Measurements from ENCODE around the gene DCST2. TPM values are rescaled to one million over a fixed set of nuclear protein-coding genes. Genes with fewer than 3 reads are reported as not detected.

Gene DCST2
- polyA plus RNA-seq, 1 of the 3 experiments (the other 2 are of a cell fraction), result 0.76 TPM

GRCh38 chr1:155039308-155039669 lies 5.7 kb upstream of the DCST2 start:
- Histone ChIP-seq H3F3A (replicated peaks; ENCODE audit: insufficient read depth) (no peaks in the 10 kb centered on the region), H3K9me3 (no peaks in the 10 kb centered on the region), H3K36me3 (replicated peaks in 1 of 2; ENCODE audit: control insufficient read depth in 1 of 2, insufficient read depth in 2 of 2, low read length in 1 of 2) (no peaks in the 10 kb centered on the region), H2AFZ (ENCODE audit: low read depth) (no peak overlapping the region), H3K27me3 (ENCODE audit: insufficient read depth) (no peaks in the 10 kb centered on the region), H3K27ac (ENCODE audit: low read depth in 2 of 2, low read length in 1 of 2) (no peak overlapping the region), H4K20me1 (ENCODE audit: insufficient read depth) (no peaks in the 10 kb centered on the region), H3K9me2 (no peaks in the 10 kb centered on the region), H3K79me2 (ENCODE audit: insufficient read depth) (no peaks in the 10 kb centered on the region), H3K4me2 (no peak overlapping the region), H3K9ac (no peak overlapping the region), H3K4me3 (ENCODE audit: low read depth in 2 of 2, low read length in 1 of 2) (no peak overlapping the region), H3K4me1 (ENCODE audit: control insufficient read depth in 1 of 2, insufficient read depth in 2 of 2, low read depth in 1 of 2, low read length in 1 of 2) (no peaks in the 10 kb centered on the region)
- DNase-seq, result no peak
- POLR2A ChIA-PET, result no interaction called here
- TF ChIP-seq, protein P1, sequence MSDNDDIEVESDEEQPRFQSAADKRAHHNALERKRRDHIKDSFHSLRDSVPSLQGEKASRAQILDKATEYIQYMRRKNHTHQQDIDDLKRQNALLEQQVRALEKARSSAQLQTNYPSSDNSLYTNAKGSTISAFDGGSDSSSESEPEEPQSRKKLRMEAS (IDR thresholded peaks at IDR 0.05; ENCODE audit: low read depth), result no peak
- TF ChIP-seq FOXM1 (IDR thresholded peaks at IDR 0.05; ENCODE audit: low read depth) (no peak), FOSL2 (IDR thresholded peaks at IDR 0.05; ENCODE audit: borderline replicate concordance, low read depth) (no peak), SIN3A (IDR thresholded peaks at IDR 0.05; ENCODE audit: borderline replicate concordance, low read depth, low read length) (no peak), POLR2AphosphoS5 (IDR thresholded peaks at IDR 0.05; ENCODE audit: low read depth, low read length) (no peak), YY1 (IDR thresholded peaks at IDR 0.05; ENCODE audit: low read depth) (no peak)
- 83% methylated on average over 3 of the region's 4 CpGs for WGBS (ENCODE audit: low lambda C conversion rate)
- CTCF ChIA-PET, result interaction anchor here (1.1 to 26.0 kb wide), 5 partner anchors 12 to 369 kb away, joined by 4 to 573 read pairs (median 5); partner anchors contain the start of genes ADAM15, EFNA3, EFNA4 and ZBTB7B

- H3K36me3 ChIP-seq (replicated peaks in 1 of 2; ENCODE audit: control insufficient read depth in 1 of 2, insufficient read depth in 2 of 2, low read length in 1 of 2), result no peaks in the 10 kb centered on the region
- H2AFZ ChIP-seq (ENCODE audit: low read depth), result no peak overlapping the region
- no peaks in the 10 kb centered on the region for H3K4me1 ChIP-seq (ENCODE audit: control insufficient read depth in 1 of 2, insufficient read depth in 2 of 2, low read depth in 1 of 2, low read length in 1 of 2)
- H3K27me3 ChIP-seq (ENCODE audit: insufficient read depth), result no peaks in the 10 kb centered on the region
- 70% methylated on average over 8 of the region's 8 CpGs for WGBS (ENCODE audit: low lambda C conversion rate)
- H3K4me2 ChIP-seq, result no peak overlapping the region
- TF ChIP-seq GABPA (IDR thresholded peaks at IDR 0.05; ENCODE audit: low read depth), result no peak
- no peak for TF ChIP-seq TEAD4 (IDR thresholded peaks at IDR 0.05; ENCODE audit: borderline replicate concordance, insufficient read depth)
- no peak for TF ChIP-seq FOXM1 (IDR thresholded peaks at IDR 0.05; ENCODE audit: low read depth)
- no peak for TF ChIP-seq RCOR1 (IDR thresholded peaks at IDR 0.05; ENCODE audit: low read length)
- TF ChIP-seq, protein P1 (IDR thresholded peaks at IDR 0.05; ENCODE audit: low read depth), result no peak
- no peak for TF ChIP-seq FOXJ3 (CRISPR knock-in tag; IDR thresholded peaks at IDR 0.05)
- no peak for TF ChIP-seq ELF1 (IDR thresholded peaks at IDR 0.05)
- TF ChIP-seq EP300 (IDR thresholded peaks at IDR 0.05; ENCODE audit: borderline replicate concordance in 1 of 2, low read depth in 1 of 2, low read length in 1 of 2), result no peak
- TF ChIP-seq IRF3 (IDR thresholded peaks at IDR 0.05; ENCODE audit: low read depth, low read length), result no peak
- no peaks in the 10 kb centered on the region for H3K79me2 ChIP-seq (ENCODE audit: insufficient read depth)
- no peaks in the 10 kb centered on the region for H3F3A ChIP-seq (replicated peaks; ENCODE audit: insufficient read depth)
- CTCF ChIA-PET, result interaction anchor here (0.9 to 26.0 kb wide), 5 partner anchors 12 to 369 kb away, joined by 3 to 573 read pairs (median 5); partner anchors contain the start of genes ADAM15, EFNA3 and EFNA4
- H3K27ac ChIP-seq (ENCODE audit: low read depth in 2 of 2, low read length in 1 of 2), result no peak overlapping the region
- POLR2A ChIA-PET, result no interaction called here
- no peaks in the 10 kb centered on the region for H3K9me2 ChIP-seq
- DNase-seq, result no peak
- no peak overlapping the region for H3K9ac ChIP-seq
- no peak overlapping the region for H3K4me3 ChIP-seq (ENCODE audit: low read depth in 2 of 2, low read length in 1 of 2)
- H4K20me1 ChIP-seq (ENCODE audit: insufficient read depth), result no peaks in the 10 kb centered on the region
- H3K9me3 ChIP-seq, result no peaks in the 10 kb centered on the region
These were observed 5.2 kb upstream of the DCST2 start for GRCh38 chr1:155038602-155039307.
